Stimulated activated CD8-positive, alpha-beta memory T cell treated with anti-CD3 and anti-CD28 coated beads, Interleukin-4, amount 100 ng/mL, for 1 hour (primary cell): Measurements from ENCODE around the gene NUB1.
A peak's percentile ranks its signal among the peaks of the same experiment; 100 is the strongest.

Experiments used
- DNase-seq, 2 donors: peaks; one replicate each; pipeline ENCODE4 v3.0.0-alpha.2; 2020; ENCODE audit warnings: low read depth in 2 of 2, low spot score in 1 of 2

NUB1 gene

GRCh38 chr7:151342811-151343210 lies 1.2 kb downstream of the NUB1 start:
- DNase-seq: no peak

GRCh38 chr7:151343516-151343915 lies 1.9 kb downstream of the NUB1 start:
- DNase-seq: no peak

DNA sequence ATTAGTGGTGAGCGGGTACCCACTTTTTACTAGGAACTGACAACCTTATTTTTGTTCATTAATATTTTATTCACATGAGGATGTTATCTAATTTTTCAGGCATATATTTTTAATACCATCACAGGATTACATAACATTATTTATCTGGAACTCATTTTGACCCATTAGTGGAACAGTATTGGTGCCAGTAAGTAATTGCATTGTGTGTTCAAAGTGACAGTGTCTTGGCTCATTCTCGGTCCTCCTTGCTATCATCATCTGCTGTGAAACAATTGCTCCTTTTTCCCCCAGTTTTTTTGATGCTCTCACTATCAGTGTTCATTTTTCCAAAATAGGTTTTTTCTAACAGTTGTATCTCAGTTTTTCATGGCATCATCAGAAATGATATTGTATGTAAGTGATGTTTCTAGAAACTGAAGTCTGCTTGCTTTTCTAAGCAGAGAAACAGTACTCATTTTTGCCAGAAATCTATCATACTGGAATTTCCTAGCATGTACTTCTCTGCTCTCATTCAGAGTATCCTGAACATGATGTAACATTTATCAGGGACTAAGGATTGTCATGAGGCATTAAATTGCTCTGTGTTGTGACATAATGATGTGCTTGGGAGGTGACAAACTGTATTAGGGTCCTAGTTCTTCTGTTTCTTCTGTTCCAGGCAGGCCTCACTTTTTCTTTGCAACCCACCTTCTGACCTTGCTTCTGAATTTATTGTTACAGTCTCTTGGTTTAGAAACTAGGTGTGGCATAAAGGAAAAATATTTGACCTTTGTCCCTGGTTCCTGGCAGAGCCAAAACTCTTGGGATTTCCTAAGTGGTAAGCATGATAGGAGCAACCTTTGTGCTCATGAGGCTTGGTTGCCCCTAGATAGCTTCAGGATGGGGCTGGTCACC lies 4.2 kb downstream of the NUB1 start:
- DNase-seq: no peak

DNA sequence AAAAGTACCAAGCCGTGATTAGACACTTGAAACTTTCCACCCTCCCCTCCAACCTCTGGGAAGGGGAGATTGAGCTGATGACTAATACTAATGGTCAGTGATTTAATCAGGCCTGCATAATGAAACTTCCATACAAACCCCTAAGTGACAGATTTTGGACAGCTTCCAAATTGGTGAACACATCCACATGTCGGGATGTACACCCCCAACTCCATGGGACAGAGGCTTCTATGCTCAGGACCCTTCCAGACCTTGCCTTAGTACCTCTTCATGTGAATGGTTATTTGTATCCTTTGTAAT lies 4.8 kb downstream of the NUB1 start:
- DNase-seq: no peak

- DNase-seq: no peak
Measured at GRCh38 chr7:151347200-151347599, 5.6 kb downstream of the NUB1 start.

DNA sequence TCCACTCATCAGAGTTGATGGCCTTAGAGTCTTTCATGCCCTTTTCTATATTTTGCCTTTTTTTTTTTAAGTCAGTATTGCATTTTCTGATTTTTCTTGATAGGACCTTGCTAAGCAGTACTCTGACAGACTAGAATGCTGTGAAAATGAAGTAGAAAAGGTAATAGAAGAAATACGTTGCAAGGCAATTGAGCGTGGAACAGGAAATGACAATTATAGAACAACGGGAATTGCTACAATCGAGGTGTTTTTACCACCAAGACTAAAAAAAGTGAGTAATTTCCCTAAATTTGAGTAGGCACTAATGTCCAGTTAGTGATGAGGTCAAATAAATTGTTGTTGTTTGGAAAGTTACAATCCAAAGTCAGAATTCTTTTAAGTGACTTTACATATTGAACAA lies 7.4 kb downstream of the NUB1 start:
- no peak for DNase-seq

DNA sequence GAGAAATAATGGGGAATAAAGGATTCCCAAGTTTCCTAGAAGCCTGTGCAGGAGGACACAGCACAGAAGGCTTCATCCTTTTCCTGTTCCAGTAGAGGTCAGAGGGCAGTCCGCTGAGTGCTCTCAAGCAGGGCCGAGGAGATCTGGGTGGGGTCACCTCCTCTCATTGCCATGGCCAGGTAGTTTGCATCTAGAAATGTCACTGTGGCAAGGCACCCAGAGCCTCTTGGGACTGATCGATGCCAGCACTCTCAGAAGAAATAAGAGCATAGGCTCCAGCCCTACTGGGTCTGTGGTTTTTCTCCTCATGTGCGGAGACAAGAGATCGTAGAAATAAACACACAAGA lies 7.9 kb downstream of the NUB1 start:
- DNase-seq: no peak

GRCh38 chr7:151351027-151351426 lies 9.4 kb downstream of the NUB1 start:
- no peak for DNase-seq

GRCh38 chr7:151351967-151352366 lies 10.4 kb downstream of the NUB1 start:
- peak in 1 of 2 donors; percentile 27 for DNase-seq

DNA sequence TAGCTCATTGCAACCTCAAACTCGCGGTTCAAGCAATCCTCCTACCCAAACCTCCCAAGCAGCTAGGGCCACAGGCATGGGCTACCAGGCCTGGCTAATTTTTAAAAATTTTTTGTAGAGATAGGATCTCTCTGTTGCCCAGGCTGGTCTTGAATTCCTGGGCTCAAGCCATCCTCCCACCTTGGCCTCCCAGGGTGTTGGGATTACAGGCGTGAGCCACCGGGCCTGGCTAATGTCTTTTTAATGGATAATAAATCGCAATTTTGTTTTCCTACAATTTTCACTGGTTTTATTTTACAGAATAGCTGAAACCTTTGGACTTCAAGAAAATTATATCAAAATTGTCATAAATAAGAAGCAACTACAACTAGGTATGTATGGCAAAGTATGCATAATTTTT lies 10.9 kb downstream of the NUB1 start:
- no peak for DNase-seq

DNA sequence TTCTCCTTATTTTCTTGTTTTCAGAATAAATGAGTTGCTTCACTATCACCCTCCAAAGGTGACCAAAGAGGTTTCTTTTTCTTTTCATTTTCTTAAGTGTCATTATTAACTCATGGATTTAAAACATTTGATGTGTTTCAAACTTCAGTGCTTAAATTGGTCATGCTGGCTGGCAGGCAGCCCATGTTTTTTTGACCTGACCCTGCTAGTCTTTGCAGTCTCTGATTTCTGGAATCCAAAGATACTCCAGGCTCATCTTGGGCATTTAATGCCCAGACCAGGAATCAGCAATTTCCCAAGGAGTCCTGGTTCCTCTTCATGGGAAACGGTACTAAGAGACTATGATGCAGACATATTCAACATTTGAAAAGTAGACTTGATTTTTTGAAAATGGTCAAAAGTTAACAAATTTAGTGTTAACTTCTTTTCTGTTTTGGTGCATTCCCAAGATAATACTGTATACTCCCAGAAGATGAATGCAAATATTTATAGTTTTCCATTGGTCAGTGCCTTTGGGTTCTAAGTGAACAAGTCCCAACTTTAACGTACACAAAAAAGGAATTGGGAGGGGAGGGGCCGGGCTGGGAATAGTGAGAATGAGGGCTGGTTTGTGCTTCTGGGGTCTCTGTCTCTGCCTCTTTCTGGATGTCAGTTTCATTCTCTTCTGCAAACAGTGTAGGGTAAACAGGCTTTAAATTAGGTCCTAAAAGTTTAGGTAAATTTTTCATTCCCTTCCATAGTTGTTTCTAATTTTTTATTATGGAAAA lies 19.8 kb downstream of the NUB1 start:
- DNase-seq: no peak

- no peak for DNase-seq
Measured at GRCh38 chr7:151363182-151363581, 21.6 kb downstream of the NUB1 start.

GRCh38 chr7:151366166-151366879 lies 24.7 kb downstream of the NUB1 start:
- DNase-seq: no peak

DNA sequence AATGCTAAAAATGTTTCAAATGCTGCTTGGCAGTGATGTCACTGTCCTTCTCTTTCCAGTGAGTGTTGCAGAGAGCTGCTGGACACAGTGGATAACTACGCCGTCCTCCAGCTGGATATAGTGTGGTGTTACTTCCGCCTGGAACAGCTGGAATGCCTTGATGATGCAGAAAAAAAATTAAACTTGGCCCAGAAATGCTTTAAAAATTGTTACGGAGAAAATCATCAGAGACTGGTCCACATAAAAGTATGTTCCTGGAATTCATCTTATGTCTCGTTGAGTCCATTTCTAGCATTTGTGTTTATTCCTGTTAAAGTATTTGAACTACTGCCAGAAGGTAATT lies 25.2 kb downstream of the NUB1 start:
- DNase-seq: no peak

DNA sequence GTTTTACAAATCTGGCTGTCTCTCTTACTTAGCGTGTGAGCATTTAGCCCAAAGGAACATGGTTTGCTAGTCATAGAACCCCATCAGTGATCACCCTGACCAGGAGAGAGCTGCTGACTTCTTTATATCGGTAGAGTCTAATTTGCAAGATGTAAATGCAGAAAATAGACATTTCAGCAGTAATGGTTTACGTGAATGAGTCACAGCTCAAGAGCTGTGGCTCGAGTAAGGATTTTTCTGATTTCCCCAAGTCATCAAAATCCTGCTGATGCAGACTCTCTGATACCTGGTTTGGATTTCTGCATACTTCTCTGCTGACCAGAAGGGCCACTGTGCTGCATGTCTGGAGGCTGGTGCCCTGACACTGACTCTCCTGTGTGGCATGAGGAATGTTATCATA lies 25.7 kb downstream of the NUB1 start:
- DNase-seq: no peak

GRCh38 chr7:151368136-151368571 lies 26.5 kb downstream of the NUB1 start:
- peak; percentile 52 to 59 for DNase-seq

GRCh38 chr7:151371266-151371665 lies 29.7 kb downstream of the NUB1 start:
- DNase-seq: no peak

GRCh38 chr7:151372612-151373265 lies 31.1 kb downstream of the NUB1 start:
- DNase-seq: no peak

DNA sequence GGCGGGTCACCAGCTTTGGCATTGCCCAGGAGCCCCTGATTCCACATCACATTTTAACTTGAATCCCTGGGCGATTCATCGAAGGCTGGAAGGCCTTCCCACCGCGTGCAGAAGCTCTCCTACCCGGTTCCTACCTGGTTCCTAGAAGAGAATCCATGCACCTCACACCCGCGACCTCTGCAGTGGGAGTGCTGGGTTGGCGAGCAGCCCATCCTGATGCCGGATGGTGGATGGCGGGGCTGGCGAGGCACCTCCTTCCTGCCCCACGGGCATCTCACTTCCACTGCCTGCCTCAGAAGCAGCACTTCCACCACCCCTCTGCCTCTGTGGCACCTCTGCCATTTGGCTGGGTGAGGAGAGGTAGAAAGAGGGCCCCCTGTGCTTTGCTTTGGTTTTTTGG lies 32.0 kb downstream of the NUB1 start:
- no peak for DNase-seq

DNA sequence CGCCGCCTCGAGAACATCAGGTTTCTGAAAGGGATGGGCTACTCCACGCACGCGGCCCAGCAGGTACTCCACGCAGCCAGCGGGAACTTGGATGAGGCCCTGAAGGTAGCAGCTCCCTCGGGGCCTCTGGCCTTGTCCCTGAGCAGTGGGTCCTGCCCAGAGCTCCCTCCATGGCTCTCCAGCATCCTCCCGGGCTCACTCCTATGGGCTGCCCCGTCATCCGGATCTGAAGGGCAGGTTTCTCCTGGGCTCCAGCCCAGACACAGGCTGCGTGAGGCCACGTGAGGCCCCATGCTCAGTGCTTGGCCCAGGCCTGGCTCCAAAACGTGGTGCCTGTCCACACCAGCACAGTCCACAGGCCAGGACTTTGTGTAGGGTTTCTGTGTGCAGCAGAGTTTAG lies 32.5 kb downstream of the NUB1 start:
- no peak for DNase-seq

GRCh38 chr7:151374726-151375125 lies 33.1 kb downstream of the NUB1 start:
- DNase-seq: no peak
